SK-N-SH (cell line): Measurements from ENCODE around the gene PYGO1. TPM values are rescaled to one million over a fixed set of nuclear protein-coding genes. Genes with fewer than 3 reads are reported as not detected.
A peak's percentile ranks its signal among the peaks of the same experiment; 100 is the strongest.
"Not testable (repeated sequence)": the region's sequence is repeated elsewhere in the genome, so short reads cannot be mapped to it uniquely, and the experiment has no call there.

ENCODE experiments used
- CTCF ChIA-PET: fragments of 300-600, 350-600 bp; formaldehyde crosslinking; extraction: SDS; loops from one replicate; lab custom pipeline; 2021; lab: Yijun Ruan, JAX
- POLR2A ChIA-PET: fragments of 350-600 bp; sonication (Branson Sonifier 250); formaldehyde crosslinking; extraction: SDS; loops from one replicate; lab custom pipeline; 2020; ENCODE audit warnings: antibody characterized with exemption, inconsistent platforms; lab: Yijun Ruan, JAX
- DNase-seq: peaks from one replicate; pipeline ENCODE4 v3.0.0; 2012
- H2AFZ ChIP-seq: fragments of 200-600 bp; sonication (generic); 2 replicates; pipeline ENCODE4 v1.8.1; 2016; ENCODE audit warnings: antibody characterized with exemption, mild to moderate bottlenecking, low read depth
- H3F3A ChIP-seq: fragments of 200-600 bp; sonication (generic); replicated peaks from 2 replicates; pipeline ENCODE3; 2016; ENCODE audit warnings: antibody characterized with exemption, mild to moderate bottlenecking; ENCODE audit not compliant: insufficient read depth
- H3K27ac ChIP-seq, 2 experiments: fragments of 200-500 bp in 1 of 2; fragments of 200-600 bp in 1 of 2; sonication (Bioruptor generic) in 1 of 2; sonication (generic), shearing (Covaris generic) in 1 of 2; 2 replicates each; pipeline versions ENCODE4 v1.5.1 to v1.6.1; 2014 to 2016; ENCODE audit warnings: low read depth in 2 of 2, inconsistent platforms in 1 of 2, low read length in 1 of 2, mild to moderate bottlenecking in 1 of 2, mixed read lengths in 1 of 2
- H3K27me3 ChIP-seq: fragments of 200-600 bp; sonication (generic), shearing (Covaris generic); 2 replicates; pipeline ENCODE4 v1.6.1; 2016; ENCODE audit warnings: mixed run types; ENCODE audit not compliant: insufficient read depth
- H3K36me3 ChIP-seq, 2 experiments: fragments of 200-500 bp in 1 of 2; fragments of 200-600 bp in 1 of 2; sonication (Bioruptor generic) in 1 of 2; sonication (generic) in 1 of 2; replicated peaks in 1 of 2; 2 replicates each; pipeline versions ENCODE3 to v1.5.1; 2014 to 2016; ENCODE audit warnings: low read length in 1 of 2, mild to moderate bottlenecking in 1 of 2; ENCODE audit not compliant: insufficient read depth in 2 of 2, control insufficient read depth in 1 of 2
- H3K4me1 ChIP-seq, 2 experiments: fragments of 200-500 bp in 1 of 2; fragments of 200-600 bp in 1 of 2; sonication (Bioruptor generic) in 1 of 2; sonication (generic), shearing (Covaris generic) in 1 of 2; 2 replicates each; pipeline versions ENCODE4 v1.5.1 to v1.6.1; 2014 to 2016; ENCODE audit warnings: low read depth in 1 of 2, low read length in 1 of 2, mixed run types in 1 of 2; ENCODE audit not compliant: insufficient read depth in 2 of 2, control insufficient read depth in 1 of 2
- H3K4me2 ChIP-seq: fragments of 200-600 bp; sonication (generic), shearing (Covaris generic); 2 replicates; pipeline ENCODE4 v1.6.1; 2017; ENCODE audit warnings: mixed run types
- H3K4me3 ChIP-seq, 2 experiments: fragments of 200-500 bp in 1 of 2; fragments of 200-600 bp in 1 of 2; sonication (Bioruptor generic) in 1 of 2; sonication (generic), shearing (Covaris generic) in 1 of 2; 2 replicates each; pipeline versions ENCODE4 v1.5.1 to v1.8.1; 2014 to 2016; ENCODE audit warnings: low read depth in 2 of 2, inconsistent platforms in 1 of 2, low read length in 1 of 2, mild to moderate bottlenecking in 1 of 2, mixed read lengths in 1 of 2, moderate library complexity in 1 of 2
- H3K79me2 ChIP-seq: fragments of 200-600 bp; sonication (generic); 2 replicates; pipeline ENCODE4 v1.8.1; 2017; ENCODE audit warnings: mild to moderate bottlenecking; ENCODE audit not compliant: insufficient read depth
- H3K9ac ChIP-seq: fragments of 200-600 bp; sonication (generic); 2 replicates; pipeline ENCODE4 v1.6.1; 2017; ENCODE audit warnings: mixed run types
- H3K9me2 ChIP-seq: fragments of 200-600 bp; sonication (generic); 2 replicates; pipeline ENCODE4 v1.6.1; 2017; ENCODE audit warnings: mixed run types
- H3K9me3 ChIP-seq: fragments of 200-600 bp; sonication (generic); 2 replicates; pipeline ENCODE4 v1.6.1; 2017; ENCODE audit warnings: mixed run types, mild to moderate bottlenecking, moderate library complexity
- H4K20me1 ChIP-seq: fragments of 200-600 bp; sonication (generic); 2 replicates; pipeline ENCODE4 v1.6.1; 2017; ENCODE audit warnings: mild to moderate bottlenecking, mixed run types; ENCODE audit not compliant: insufficient read depth
- CHD2 ChIP-seq: fragments of 150-350 bp; IDR thresholded peaks from 2 replicates; pipeline ENCODE4 v1.6.1; 2018; ENCODE audit warnings: low read length; ENCODE audit not compliant: partially characterized antibody
- ELF1 ChIP-seq: IDR thresholded peaks from 2 replicates; pipeline ENCODE4 v1.4.0; 2012
- EZH2phosphoT487 ChIP-seq: fragments of 200-600 bp; sonication (generic); IDR thresholded peaks from 2 replicates; pipeline ENCODE4 v1.6.1; 2017; ENCODE audit warnings: low read depth, mixed run types, mild to moderate bottlenecking, antibody characterized with exemption, moderate library complexity, borderline replicate concordance
- FOSL2 ChIP-seq: IDR thresholded peaks from 2 replicates; pipeline ENCODE4 v1.4.0; 2012; ENCODE audit warnings: low read depth, mild to moderate bottlenecking, moderate library complexity, borderline replicate concordance
- FOXJ3 ChIP-seq: sonication (generic); formaldehyde crosslinking; IDR thresholded peaks from 2 replicates; pipeline ENCODE4 v1.5.1; 2020; ENCODE audit warnings: mild to moderate bottlenecking, missing genetic modification reagents
- GABPA ChIP-seq: IDR thresholded peaks from 2 replicates; pipeline ENCODE4 v1.4.0; 2012; ENCODE audit warnings: low read depth, mild to moderate bottlenecking
- MEF2A ChIP-seq: IDR thresholded peaks from 2 replicates; pipeline ENCODE4 v1.4.0; 2012; ENCODE audit warnings: low read depth, borderline replicate concordance
- MXI1 ChIP-seq: IDR thresholded peaks from 2 replicates; pipeline ENCODE4 v1.6.1; 2012; ENCODE audit warnings: mild to moderate bottlenecking, low read depth, low read length, improper control_type of control experiment
- NRF1 ChIP-seq: IDR thresholded peaks from 2 replicates; pipeline ENCODE4 v1.6.1; 2012; ENCODE audit warnings: low read depth, mild to moderate bottlenecking, low read length
- POLR2AphosphoS5 ChIP-seq: IDR thresholded peaks from 2 replicates; pipeline ENCODE4 v1.6.1; 2012; ENCODE audit warnings: low read depth, low read length
- RFX5 ChIP-seq: IDR thresholded peaks from 2 replicates; pipeline ENCODE4 v1.6.1; 2012; ENCODE audit warnings: mild to moderate bottlenecking, improper control_type of control experiment, low read length
- RXRA ChIP-seq: IDR thresholded peaks from 2 replicates; pipeline ENCODE4 v1.4.0; 2012; ENCODE audit warnings: low read depth, mild to moderate bottlenecking, borderline replicate concordance
- SIN3A ChIP-seq: IDR thresholded peaks from 2 replicates; pipeline ENCODE4 v1.6.1; 2012; ENCODE audit warnings: low read depth, mild to moderate bottlenecking, low read length, moderate library complexity, borderline replicate concordance
- SMC3 ChIP-seq: IDR thresholded peaks from 2 replicates; pipeline ENCODE4 v1.6.1; 2012; ENCODE audit warnings: low read depth, low read length, improper control_type of control experiment
- TAF1 ChIP-seq: IDR thresholded peaks from 2 replicates; pipeline ENCODE4 v1.6.1; 2012; ENCODE audit warnings: low read depth, mild to moderate bottlenecking, low read length, moderate library complexity, borderline replicate concordance
- USF1 ChIP-seq: IDR thresholded peaks from 2 replicates; pipeline ENCODE4 v1.4.0; 2012; ENCODE audit warnings: low read depth, borderline replicate concordance
- YY1 ChIP-seq: IDR thresholded peaks from 2 replicates; pipeline ENCODE4 v1.4.0; 2012; ENCODE audit warnings: low read depth, mild to moderate bottlenecking
- ZBTB33 ChIP-seq: IDR thresholded peaks from 2 replicates; pipeline ENCODE4 v1.4.0; 2012; ENCODE audit warnings: low read depth, borderline replicate concordance
- WGBS: methylation state at CpG from one replicate; pipeline ENCODE4 v1.1.6; 2017; ENCODE audit warnings: low lambda C conversion rate; 5-methylcytosine and 5-hydroxymethylcytosine counted together
- polyA plus RNA-seq, 3 experiments: library from polyadenylated mRNA; depleted of rRNA; stranded (reverse); fragments of >200 nt; gene quantifications; 2 replicates each; pipeline ENCODE4 v1.2.3, GENCODE V29; 2012
- TF ChIP-seq, protein P1 (sequence below): fragments of 200-600 bp; sonication (generic); IDR thresholded peaks from 2 replicates; pipeline ENCODE4 v1.6.1; 2017; ENCODE audit warnings: antibody characterized with exemption, mild to moderate bottlenecking, moderate library complexity
- TF ChIP-seq, protein P2 (sequence below): IDR thresholded peaks from 2 replicates; pipeline ENCODE4 v1.4.0; 2012; ENCODE audit warnings: low read depth

Gene PYGO1
- polyA plus RNA-seq, 1 of the 3 experiments (the other 2 are of a cell fraction) = 2.3 TPM

- no peak for TF ChIP-seq GABPA
- no peak for TF ChIP-seq NRF1
- TF ChIP-seq FOXJ3 (CRISPR knock-in tag) = no peak
- TF ChIP-seq, protein P1, sequence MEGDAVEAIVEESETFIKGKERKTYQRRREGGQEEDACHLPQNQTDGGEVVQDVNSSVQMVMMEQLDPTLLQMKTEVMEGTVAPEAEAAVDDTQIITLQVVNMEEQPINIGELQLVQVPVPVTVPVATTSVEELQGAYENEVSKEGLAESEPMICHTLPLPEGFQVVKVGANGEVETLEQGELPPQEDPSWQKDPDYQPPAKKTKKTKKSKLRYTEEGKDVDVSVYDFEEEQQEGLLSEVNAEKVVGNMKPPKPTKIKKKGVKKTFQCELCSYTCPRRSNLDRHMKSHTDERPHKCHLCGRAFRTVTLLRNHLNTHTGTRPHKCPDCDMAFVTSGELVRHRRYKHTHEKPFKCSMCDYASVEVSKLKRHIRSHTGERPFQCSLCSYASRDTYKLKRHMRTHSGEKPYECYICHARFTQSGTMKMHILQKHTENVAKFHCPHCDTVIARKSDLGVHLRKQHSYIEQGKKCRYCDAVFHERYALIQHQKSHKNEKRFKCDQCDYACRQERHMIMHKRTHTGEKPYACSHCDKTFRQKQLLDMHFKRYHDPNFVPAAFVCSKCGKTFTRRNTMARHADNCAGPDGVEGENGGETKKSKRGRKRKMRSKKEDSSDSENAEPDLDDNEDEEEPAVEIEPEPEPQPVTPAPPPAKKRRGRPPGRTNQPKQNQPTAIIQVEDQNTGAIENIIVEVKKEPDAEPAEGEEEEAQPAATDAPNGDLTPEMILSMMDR = no peak
- no peak for TF ChIP-seq ELF1
- TF ChIP-seq MEF2A = no peak
- TF ChIP-seq ZBTB33 = no peak
- no peak for TF ChIP-seq FOSL2
- no peak for TF ChIP-seq USF1
- TF ChIP-seq EZH2phosphoT487 = no peak
- TF ChIP-seq RXRA = no peak
- TF ChIP-seq YY1 = no peak
These were observed 89.0 kb downstream of the PYGO1 start (continued) for GRCh38 chr15:55499151-55499550.

- H3K4me2 ChIP-seq = peak overlapping the region; percentile 94
- WGBS = 12% methylated on average over 49 of the region's 55 CpGs
- peak; percentile 52 for TF ChIP-seq POLR2AphosphoS5
- peak; percentile 1; the same call in 1 of the 2 replicates for TF ChIP-seq SMC3
- peak; percentile 96 for TF ChIP-seq MXI1
- peak; percentile 90; the same call in 1 of the 2 replicates for TF ChIP-seq SIN3A
- TF ChIP-seq YY1 = peak; percentile 73
- TF ChIP-seq NRF1 = peak; percentile 54
- TF ChIP-seq ELF1 = peak; percentile 58; the same call in 1 of the 2 replicates
- TF ChIP-seq TAF1 = peak; percentile 77
- TF ChIP-seq RFX5 = peak; percentile 15; the same call in 1 of the 2 replicates
- TF ChIP-seq, protein P2, sequence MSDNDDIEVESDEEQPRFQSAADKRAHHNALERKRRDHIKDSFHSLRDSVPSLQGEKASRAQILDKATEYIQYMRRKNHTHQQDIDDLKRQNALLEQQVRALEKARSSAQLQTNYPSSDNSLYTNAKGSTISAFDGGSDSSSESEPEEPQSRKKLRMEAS = peak; percentile 97
- TF ChIP-seq GABPA = peak; percentile 90
- TF ChIP-seq CHD2 = peak; percentile 72
- TF ChIP-seq, all 33 proteins: peak for 12; not testable (repeated sequence) for 21
- Histone ChIP-seq H3K9ac (peak overlapping the region; percentile 53), H3K4me3 (peak overlapping the region; percentile 82 to 100), H3K27ac (peak overlapping the region; percentile 26 to 47), H3F3A (peaks cover 12% of the 10 kb centered on the region), H2AFZ (peak overlapping the region; percentile 99)
- H3K9me3 ChIP-seq, H3K36me3 ChIP-seq, POLR2A ChIA-PET, H4K20me1 ChIP-seq, H3K9me2 ChIP-seq, H3K27me3 ChIP-seq, H3K79me2 ChIP-seq, H3K4me1 ChIP-seq: not testable (repeated sequence)
- DNase-seq = peak; percentile 90
- CTCF ChIA-PET = interaction anchor here (0.6 kb wide), 1 partner anchor 119 kb away, joined by 3 read pairs; no protein-coding TSS in a partner anchor
These were observed 89.8 kb downstream of the PYGO1 start for GRCh38 chr15:55498109-55498938.
